K562 (cell line): Measurements from ENCODE around the gene RNF168. TPM values are rescaled to one million over a fixed set of nuclear protein-coding genes. Genes with fewer than 3 reads are reported as not detected.
A peak's percentile ranks its signal among the peaks of the same experiment; 100 is the strongest.

Experiments used
- ASH1L ChIP-seq: fragments of 450-650 bp; IDR thresholded peaks from 2 replicates; pipeline ENCODE4 v1.6.1; 2018; ENCODE audit warnings: borderline replicate concordance, mild to moderate bottlenecking, low read depth; ENCODE audit not compliant: partially characterized antibody
- CTCF ChIP-seq, 3 experiments: IDR thresholded peaks in 2 of 3; conservative IDR thresholded peaks in 1 of 3; 2 replicates each; pipeline ENCODE4 v1.5.1; 2011 to 2012; ENCODE audit warnings: low read length in 3 of 3, mild to moderate bottlenecking in 3 of 3, control low read depth in 2 of 3, improper control_type of control experiment in 1 of 3, inconsistent platforms in 1 of 3, low read depth in 1 of 3, mixed read lengths in 1 of 3, moderate library complexity in 1 of 3; ENCODE audit not compliant: insufficient read depth in 2 of 3
- EHMT2 ChIP-seq: fragments of 450-650 bp; IDR thresholded peaks from 2 replicates; pipeline ENCODE4 v1.6.1; 2018; ENCODE audit warnings: antibody characterized with exemption
- HDAC6 ChIP-seq: IDR thresholded peaks from 2 replicates; pipeline ENCODE4 v1.6.1; 2012; ENCODE audit warnings: low read depth, mild to moderate bottlenecking, control low read depth, inconsistent platforms, low read length, moderate library complexity
- HINFP ChIP-seq: fragments of 450-650 bp; conservative IDR thresholded peaks from 2 replicates; pipeline ENCODE4 v1.6.1; 2016; ENCODE audit warnings: missing genetic modification characterization, low read depth, mild to moderate bottlenecking, control low read depth, missing compliant biosample characterization
- HNRNPK ChIP-seq: fragments of 200-400 bp; formaldehyde crosslinking; IDR thresholded peaks from one replicate; pipeline ENCODE4 v1.6.1; 2018; ENCODE audit warnings: mild to moderate bottlenecking, low read depth, low read length; ENCODE audit not compliant: poor library complexity, severe bottlenecking
- MYNN ChIP-seq, 2 experiments: sonication (generic); formaldehyde crosslinking in 1 of 2; IDR thresholded peaks; 2 replicates each; pipeline versions ENCODE4 v1.5.0 to v1.6.1; 2016 to 2020; ENCODE audit warnings: antibody characterized with exemption in 1 of 2, missing genetic modification reagents in 1 of 2
- NFRKB ChIP-seq: fragments of 450-650 bp; IDR thresholded peaks from 2 replicates; pipeline ENCODE4 v1.6.1; 2016; ENCODE audit warnings: low read depth
- PKNOX1 ChIP-seq: fragments of 450-650 bp; IDR thresholded peaks from 2 replicates; pipeline ENCODE4 v1.6.1; 2016
- POLR3G ChIP-seq: IDR thresholded peaks from 2 replicates; pipeline ENCODE4 v1.6.1; 2011; ENCODE audit not compliant: insufficient read length, insufficient replicate concordance; ENCODE audit errors: extremely low read depth
- ZBTB40 ChIP-seq, 2 experiments: fragments of 450-650 bp in 1 of 2; sonication (generic) in 1 of 2; formaldehyde crosslinking in 1 of 2; IDR thresholded peaks; 2 replicates each; pipeline versions ENCODE4 v1.7.1 to v1.9.0; 2016 to 2022; ENCODE audit warnings: inconsistent platforms in 1 of 2, mild to moderate bottlenecking in 1 of 2, missing genetic modification reagents in 1 of 2
- polyA plus RNA-seq, 8 experiments: library from polyadenylated mRNA; depleted of rRNA in 4 of 8; stranded (reverse) in 5 of 8; unstranded in 3 of 8; fragments of >200 nt; fragmentation: Nextera tagmentation in 2 of 8; fragmentation: Illumina TruSeq in 1 of 8; extraction: Ambion mirVana in 2 of 8; extraction: Trizol in 1 of 8; gene quantifications; 2 replicates each; pipeline versions ENCODE4 v1.2.1 to v1.2.3, GENCODE V29; 2011 to 2014; ENCODE audit warnings: inconsistent platforms in 1 of 8, missing spikeins in 1 of 8
- total RNA-seq, 7 experiments: library from RNA; depleted of rRNA in 6 of 7; stranded (reverse); fragments of >200 nt in 6 of 7; fragmentation: Illumina TruSeq in 2 of 7; extraction: Trizol in 2 of 7; gene quantifications; 2 replicates each; pipeline versions ENCODE4 v1.2.1 to v1.2.3, GENCODE V29; 2011 to 2021; ENCODE audit warnings: low replicate concordance in 1 of 7

Gene RNF168
- total and polyA plus RNA-seq, 9 of the 15 experiments (the other 6 are each of a cell fraction or from before 2014, with no cell fraction given) = 6.0 to 32.1 (median 16.6) TPM

- TF ChIP-seq PKNOX1 = no peak
- no peak for TF ChIP-seq NFRKB
- no peak for TF ChIP-seq POLR3G
- peak; percentile 66; the same call in 1 of the 2 replicates for TF ChIP-seq EHMT2
- 0 out of 2 replicates have a peak, but pooled peaks have one; percentile 13 for TF ChIP-seq ZBTB40 (IDR thresholded peaks at IDR 0.05)
- no peak for TF ChIP-seq ZBTB40 (CRISPR knock-in tag; IDR thresholded peaks at IDR 0.05)
- TF ChIP-seq HDAC6 = no peak
- TF ChIP-seq CTCF (IDR thresholded peaks at IDR 0.05 in 2 of 3, conservative IDR thresholded peaks at IDR 0.05 in 1 of 3; ENCODE audit: insufficient read depth in 2 of 3, low read depth in 1 of 3, low read length in 3 of 3) = no peak
- no peak for TF ChIP-seq MYNN (IDR thresholded peaks at IDR 0.05)
- TF ChIP-seq MYNN (CRISPR knock-in tag; IDR thresholded peaks at IDR 0.05) = no peak
- no peak for TF ChIP-seq ASH1L
- TF ChIP-seq HINFP (tag) = 0 out of 2 replicates have a peak, but pooled peaks have one; percentile 42
- peak; percentile 22 for TF ChIP-seq HNRNPK
Observed at GRCh38 chr3:196444500-196444894, 59.1 kb downstream of the RNF168 start (continued).
